Sigmoid colon (tissue), 7 donors: ENCODE results near the gene ATXN2L. TPM values are rescaled to one million over a fixed set of nuclear protein-coding genes. Genes with fewer than 3 reads are reported as not detected.

ENCODE experiments used
- DNase-seq: peaks from one replicate; pipeline ENCODE4 v3.0.0-alpha.2; 2019
- H3K27ac ChIP-seq, 4 donors: fragments of 200-600 bp; sonication (generic); one replicate each; pipeline ENCODE4 v1.5.1; 2016 to 2019; ENCODE audit warnings: mild to moderate bottlenecking in 1 of 4
- H3K27me3 ChIP-seq, 3 donors: fragments of 200-600 bp; sonication (generic); one replicate each; pipeline ENCODE4 v1.5.1; 2019; ENCODE audit warnings: mild to moderate bottlenecking in 1 of 3
- H3K36me3 ChIP-seq, 4 donors: fragments of 200-600 bp; sonication (generic); one replicate each; pipeline ENCODE4 v1.5.1; 2016 to 2019
- H3K4me1 ChIP-seq, 4 donors: fragments of 200-600 bp; sonication (generic); one replicate each; pipeline ENCODE4 v1.5.1; 2017 to 2019
- H3K4me3 ChIP-seq, 4 donors: fragments of 200-600 bp; sonication (generic); one replicate each; pipeline ENCODE4 v1.5.1; 2017 to 2019; ENCODE audit warnings: mild to moderate bottlenecking in 2 of 4, moderate library complexity in 1 of 4
- H3K9me3 ChIP-seq, 4 donors: fragments of 200-600 bp in 3 of 4; sonication (generic) in 3 of 4; one replicate each; pipeline versions ENCODE4 v1.5.1 to v1.6.1; 2013 to 2019
- CTCF ChIP-seq, 4 experiments: fragments of 450-650 bp in 3 of 4; fragments of 200-600 bp in 1 of 4; IDR thresholded peaks; one replicate each; pipeline ENCODE4 v1.5.1; 2016 to 2019; ENCODE audit warnings: antibody characterized with exemption in 4 of 4, mild to moderate bottlenecking in 3 of 4, moderate library complexity in 2 of 4
- EP300 ChIP-seq, 4 donors: sonication (generic); formaldehyde crosslinking; IDR thresholded peaks; one replicate each; pipeline ENCODE4 v1.6.1; 2017; ENCODE audit warnings: antibody characterized with exemption in 4 of 4
- POLR2A ChIP-seq, 2 donors: fragments of 450-650 bp; IDR thresholded peaks; one replicate each; pipeline ENCODE4 v1.6.1; 2016; ENCODE audit warnings: antibody characterized with exemption in 2 of 2, mild to moderate bottlenecking in 2 of 2, moderate library complexity in 2 of 2
- POLR2AphosphoS5 ChIP-seq, 4 donors: sonication (generic); formaldehyde crosslinking; IDR thresholded peaks; one replicate each; pipeline ENCODE4 v1.6.1; 2017; ENCODE audit warnings: antibody characterized with exemption in 4 of 4
- WGBS, 2 donors: extraction: QIAGEN DNeasy Blood & Tissue Kit; methylation state at CpG; one replicate each; pipeline ENCODE4 v1.1.7; 2013; 5-methylcytosine and 5-hydroxymethylcytosine counted together
- intact Hi-C: fragments of 100-400 bp; cut with DNase I; formaldehyde crosslinking; loops from one replicate; pipeline ENCODE4 v1.15.1; 2023
- polyA plus RNA-seq, 3 donors: library from polyadenylated mRNA; stranded (reverse); fragments of 200-250 nt; gene quantifications; one replicate each; pipeline ENCODE4 v1.2.3, GENCODE V29; 2013
- total RNA-seq, 4 donors: library from RNA; depleted of rRNA; stranded (reverse); fragments of >200 nt; gene quantifications; one replicate each; pipeline ENCODE4 v1.1.0, GENCODE V29; 2016
- donor health status: healthy with polysubstance abuse.
- donor health status: Bipolar disorder and iron deficiency.
- donor health status: healthy.

Gene ATXN2L
- total and polyA plus RNA-seq, 7 donors = 25.9 to 89.9 (median 51.7) TPM

DNA sequence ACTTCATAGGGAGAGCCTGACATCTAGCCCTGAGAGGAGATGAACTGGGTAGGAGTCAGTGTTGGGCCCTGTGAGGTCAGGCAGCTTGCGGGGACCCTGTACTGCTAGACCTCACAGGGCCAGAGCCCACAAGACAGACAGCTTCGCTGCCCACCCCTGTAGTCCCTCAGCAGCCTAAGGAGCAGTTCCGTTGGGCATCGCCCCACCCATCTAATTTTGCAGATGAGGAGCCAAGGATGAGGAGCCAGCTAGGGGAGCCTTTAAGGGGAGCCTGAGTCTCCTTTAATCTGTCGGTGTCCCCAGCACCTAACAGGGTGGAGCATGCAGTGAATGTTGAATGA, 24.1 kb downstream of the ATXN2L start:
- DNase-seq = no peak
- Histone ChIP-seq H3K27ac (peak overlapping the region; percentile 91 to 95 (median 92)), H3K4me1 (peaks cover 0 to 27% (median 22%) of the 10 kb centered on the region in 4 donors), H3K27me3 (no peaks in the 10 kb centered on the region), H3K4me3 (peak overlapping the region; percentile 72 to 98 (median 80)), H3K36me3 (peaks cover 24 to 30% (median 29%) of the 10 kb centered on the region in 4 donors), H3K9me3 (no peaks in the 10 kb centered on the region)
- 11 to 29% methylated on average over 5 of the region's 5 CpGs for WGBS, 2 donors
- TF ChIP-seq POLR2AphosphoS5 (IDR thresholded peaks at IDR 0.05) = no peak
- no peak for TF ChIP-seq CTCF (IDR thresholded peaks at IDR 0.05)
- TF ChIP-seq EP300 (IDR thresholded peaks at IDR 0.05) = no peak
- no peak for TF ChIP-seq POLR2A (IDR thresholded peaks at IDR 0.05)
- intact Hi-C loops = loop anchor here (1.0 kb wide), 1 partner anchor 16 kb away; the partner anchor contains the start of gene SH2B1

DNA sequence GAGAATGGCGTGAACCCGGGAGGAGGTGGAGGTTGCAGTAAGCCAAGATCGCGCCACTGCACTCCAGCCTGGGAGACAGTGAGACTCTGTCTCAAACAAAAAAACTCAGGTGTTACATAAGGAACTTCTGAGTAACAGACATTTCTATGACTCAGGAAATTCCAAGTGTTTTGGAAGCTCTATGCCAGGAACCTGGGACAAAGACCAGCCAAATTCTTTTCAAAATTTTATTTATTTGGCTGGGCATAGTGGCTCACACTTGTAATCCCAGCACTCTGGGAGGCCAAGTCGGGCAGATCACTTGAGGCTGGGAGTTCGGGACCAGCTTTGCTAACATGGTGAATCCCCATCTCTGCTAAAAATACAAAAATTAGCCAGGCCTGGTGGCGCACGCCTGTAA, 35.6 kb downstream of the ATXN2L start:
- no peak overlapping the region for H3K4me3 ChIP-seq
- no peaks in the 10 kb centered on the region for H3K9me3 ChIP-seq
- no peaks in the 10 kb centered on the region for H3K36me3 ChIP-seq
- 95 to 96% methylated on average over 8 of the region's 8 CpGs for WGBS, 2 donors
- DNase-seq = no peak
- no peaks in the 10 kb centered on the region for H3K27me3 ChIP-seq
- H3K27ac ChIP-seq = peak overlapping the region in 3 of 4 donors; percentile 39 to 77 (median 62)
- H3K4me1 ChIP-seq = peaks cover 0 to 16% (median 6%) of the 10 kb centered on the region in 4 donors
- no peak for TF ChIP-seq POLR2A (IDR thresholded peaks at IDR 0.05)
- TF ChIP-seq EP300 (IDR thresholded peaks at IDR 0.05) = no peak
- TF ChIP-seq CTCF (IDR thresholded peaks at IDR 0.05) = no peak
- no peak for TF ChIP-seq POLR2AphosphoS5 (IDR thresholded peaks at IDR 0.05)
- intact Hi-C loops = no loop called here

DNA sequence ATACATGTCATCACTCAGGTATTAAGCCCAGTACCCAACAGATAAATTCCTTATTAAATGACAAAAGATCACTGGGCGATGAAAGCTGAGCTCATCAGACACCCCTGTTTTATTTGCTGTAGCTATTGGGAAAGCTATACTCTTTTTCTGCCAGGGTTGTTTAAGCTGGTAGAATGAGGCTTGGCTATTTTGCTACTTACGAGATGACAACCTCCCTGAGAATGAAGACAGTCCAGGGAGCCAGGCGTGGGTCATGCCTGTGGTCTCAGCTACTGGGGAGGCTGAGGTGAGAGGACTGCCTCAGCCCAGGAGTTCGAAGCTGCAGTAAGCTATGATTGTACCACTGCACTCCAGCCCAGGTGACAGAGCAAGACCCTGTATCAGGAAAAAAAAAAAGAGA, 36.5 kb downstream of the ATXN2L start:
- peak overlapping the region in 1 of 4 donors; percentile 77 for H3K27ac ChIP-seq
- 80 to 93% methylated on average over 4 of the region's 4 CpGs for WGBS, 2 donors
- TF ChIP-seq CTCF (IDR thresholded peaks at IDR 0.05) (no peak), POLR2AphosphoS5 (IDR thresholded peaks at IDR 0.05) (no peak), EP300 (IDR thresholded peaks at IDR 0.05) (no peak), POLR2A (IDR thresholded peaks at IDR 0.05) (no peak)
- intact Hi-C loops = no loop called here
- H3K4me1 ChIP-seq = peaks cover 0 to 19% (median 8%) of the 10 kb centered on the region in 4 donors
- no peak for DNase-seq
- no peaks in the 10 kb centered on the region for H3K36me3 ChIP-seq
- no peak overlapping the region for H3K4me3 ChIP-seq
- no peaks in the 10 kb centered on the region for H3K9me3 ChIP-seq
- no peaks in the 10 kb centered on the region for H3K27me3 ChIP-seq

- Histone ChIP-seq H3K4me3 (peak overlapping the region; percentile 77 to 96 (median 88)), H3K4me1 (peaks cover 0 to 31% (median 28%) of the 10 kb centered on the region in 4 donors), H3K9me3 (no peaks in the 10 kb centered on the region), H3K27ac (peak overlapping the region; percentile 91 to 95 (median 95)), H3K27me3 (no peaks in the 10 kb centered on the region), H3K36me3 (peaks cover 9 to 28% (median 20%) of the 10 kb centered on the region in 4 donors)
- TF ChIP-seq CTCF (IDR thresholded peaks at IDR 0.05) (no peak), EP300 (IDR thresholded peaks at IDR 0.05) (no peak), POLR2A (IDR thresholded peaks at IDR 0.05) (no peak), POLR2AphosphoS5 (IDR thresholded peaks at IDR 0.05) (no peak)
- intact Hi-C loops = loop anchor here (1.0 to 5.0 kb wide), 3 partner anchors 18 to 83 kb away; partner anchors contain the start of genes RABEP2 and TUFM
- 1 to 4% methylated on average over 42 of the region's 42 CpGs for WGBS, 2 donors
- peak; percentile 78 for DNase-seq
Measured at GRCh38 chr16:28863929-28864793, 41.4 kb downstream of the ATXN2L start.
